Keratinocyte (primary cell): ENCODE measurements around the gene THOC2. TPM values are rescaled to one million over a fixed set of nuclear protein-coding genes. Genes with fewer than 3 reads are reported as not detected.
"Not testable (repeated sequence)": the region's sequence is repeated elsewhere in the genome, so short reads cannot be mapped to it uniquely, and the experiment has no call there.

ENCODE experiments used
- DNase-seq: peaks from one replicate; pipeline ENCODE4 v3.0.0-alpha.2; 2011; ENCODE audit warnings: low read depth, missing footprints, low spot score
- FAIRE-seq: peaks from 2 replicates; lab custom pipeline; 2011; peaks lifted over from hg19 to GRCh38; lab: Jason Lieb, UNC
- H2AFZ ChIP-seq: 2 replicates; pipeline ENCODE4 v1.6.0; 2012; ENCODE audit warnings: low read length, control low read depth, inconsistent platforms; ENCODE audit not compliant: control insufficient read depth
- H3K27ac ChIP-seq: 2 replicates; pipeline ENCODE4 v1.5.1; 2011; ENCODE audit warnings: low read length; ENCODE audit not compliant: control insufficient read depth, insufficient read depth
- H3K27me3 ChIP-seq: 3 replicates; pipeline ENCODE4 v1.6.0; 2011; ENCODE audit warnings: low read length; ENCODE audit not compliant: control insufficient read depth, insufficient read depth; ENCODE audit errors: extremely low read depth
- H3K36me3 ChIP-seq, 2 experiments: 2 replicates in 1 of 2; 3 replicates in 1 of 2; pipeline ENCODE4 v1.5.1; 2011; ENCODE audit warnings: low read length in 2 of 2, mild to moderate bottlenecking in 1 of 2; ENCODE audit not compliant: control insufficient read depth in 2 of 2, insufficient read depth in 2 of 2; ENCODE audit errors: extremely low read depth in 1 of 2
- H3K4me1 ChIP-seq: 3 replicates; pipeline ENCODE4 v1.5.1; 2011; ENCODE audit warnings: low read length; ENCODE audit not compliant: control insufficient read depth, insufficient read depth; ENCODE audit errors: extremely low read depth
- H3K4me2 ChIP-seq: 3 replicates; pipeline ENCODE4 v1.6.0; 2011; ENCODE audit warnings: low read depth, low read length; ENCODE audit not compliant: control insufficient read depth, insufficient read depth; ENCODE audit errors: extremely low read depth
- H3K4me3 ChIP-seq, 3 experiments: fragments of 200-600 bp in 1 of 3; sonication (generic) in 1 of 3; 2 replicates in 2 of 3; 3 replicates in 1 of 3; pipeline ENCODE4 v1.5.1; 2011 to 2016; ENCODE audit warnings: low read length in 3 of 3, mild to moderate bottlenecking in 3 of 3, control low read depth in 2 of 3, inconsistent platforms in 1 of 3, low read depth in 1 of 3, mixed read lengths in 1 of 3, mixed run types in 1 of 3, moderate library complexity in 1 of 3; ENCODE audit not compliant: control insufficient read depth in 2 of 3, insufficient read depth in 2 of 3; ENCODE audit errors: extremely low read depth in 1 of 3
- H3K79me2 ChIP-seq: 2 replicates; pipeline ENCODE4 v1.6.0; 2012; ENCODE audit warnings: low read length; ENCODE audit not compliant: control insufficient read depth, insufficient read depth
- H3K9ac ChIP-seq: 3 replicates; pipeline ENCODE4 v1.6.0; 2011; ENCODE audit warnings: low read length; ENCODE audit not compliant: control insufficient read depth, insufficient read depth; ENCODE audit errors: extremely low read depth
- H3K9me1 ChIP-seq: 3 replicates; pipeline ENCODE4 v1.6.0; 2011; ENCODE audit warnings: low read length; ENCODE audit not compliant: control insufficient read depth, insufficient read depth; ENCODE audit errors: extremely low read depth
- H3K9me3 ChIP-seq: 2 replicates; pipeline ENCODE4 v1.5.1; 2012; ENCODE audit warnings: low read depth, low read length; ENCODE audit not compliant: control insufficient read depth
- H4K20me1 ChIP-seq: 3 replicates; pipeline ENCODE4 v1.6.0; 2011; ENCODE audit warnings: low read length; ENCODE audit not compliant: control insufficient read depth, insufficient read depth; ENCODE audit errors: extremely low read depth
- CTCF ChIP-seq, 3 experiments: IDR thresholded peaks in 1 of 3; conservative IDR thresholded peaks in 1 of 3; optimal IDR thresholded peaks in 1 of 3; 2 replicates in 2 of 3; 3 replicates in 1 of 3; pipeline versions ENCODE3 to v1.5.1; 2011; ENCODE audit warnings: low read length in 3 of 3, mild to moderate bottlenecking in 3 of 3, moderate library complexity in 2 of 3, control low read depth in 1 of 3, inconsistent platforms in 1 of 3; ENCODE audit not compliant: insufficient read depth in 2 of 3; ENCODE audit errors: extremely low read depth in 1 of 3
- EZH2 ChIP-seq: IDR thresholded peaks from one replicate; pipeline ENCODE4 v1.6.1; 2012; ENCODE audit warnings: inconsistent platforms, mild to moderate bottlenecking, low read length, moderate library complexity
- dilution Hi-C: fragments of 300-500 bp; cut with MboI; formaldehyde crosslinking; loops from one replicate; pipeline ENCODE4 v1.7.0; 2020; ENCODE audit warnings: low sequenced_read_pairs; ENCODE audit not compliant: extremely low pct_ligation_motif_present
- polyA plus RNA-seq, 5 experiments: library from polyadenylated mRNA; depleted of rRNA in 3 of 5; stranded (reverse) in 3 of 5; stranded (forward) in 1 of 5; unstranded in 1 of 5; fragments of >200 nt; gene quantifications; 1 replicate in 1 of 5; 2 replicates in 3 of 5; 3 replicates in 1 of 5; pipeline versions ENCODE4 v1.2.1 to v1.2.3, GENCODE V29; 2011 to 2012; ENCODE audit warnings: missing spikeins in 2 of 5, low read depth in 1 of 5, low replicate concordance in 1 of 5

The THOC2 gene
- polyA plus RNA-seq, 1 donor (not counting 4 experiments of a cell fraction or from before 2014, with no cell fraction given) = 61.1 TPM

GRCh38 chrX:123728554-123728953, 4.3 kb downstream of the THOC2 start:
- FAIRE-seq = no peak
- no peak overlapping the region for H3K27ac ChIP-seq
- peaks cover 2% of the 10 kb centered on the region for H3K4me1 ChIP-seq
- no peaks in the 10 kb centered on the region for H3K9me3 ChIP-seq
- dilution Hi-C loops = no loop called here
- peaks cover 91% of the 10 kb centered on the region for H3K79me2 ChIP-seq
- H4K20me1 ChIP-seq = no peaks in the 10 kb centered on the region
- H3K4me2 ChIP-seq = peak overlapping the region; percentile 34
- no peaks in the 10 kb centered on the region for H3K27me3 ChIP-seq
- no peak overlapping the region for H3K9ac ChIP-seq
- no peak overlapping the region for H3K4me3 ChIP-seq
- no peaks in the 10 kb centered on the region for H3K9me1 ChIP-seq
- no peak overlapping the region for H2AFZ ChIP-seq
- H3K36me3 ChIP-seq = no peaks in the 10 kb centered on the region
- no peak for DNase-seq
- TF ChIP-seq EZH2 (no peak), CTCF (optimal IDR thresholded peaks at IDR 0.05 in 1 of 3, IDR thresholded peaks at IDR 0.05 in 1 of 3, conservative IDR thresholded peaks at IDR 0.05 in 1 of 3; ENCODE audit: extremely low read depth in 1 of 3, insufficient read depth in 2 of 3, low read length in 3 of 3) (no peak)

- no peak overlapping the region for H3K4me3 ChIP-seq
- no peak overlapping the region for H3K27ac ChIP-seq
- no peak overlapping the region for H3K9ac ChIP-seq
- no peaks in the 10 kb centered on the region for H3K27me3 ChIP-seq
- H3K4me1 ChIP-seq = peaks cover 2% of the 10 kb centered on the region
- no peak overlapping the region for H2AFZ ChIP-seq
- H3K9me1 ChIP-seq = no peaks in the 10 kb centered on the region
- DNase-seq = no peak
- H3K79me2 ChIP-seq = peaks cover 96% of the 10 kb centered on the region
- no peaks in the 10 kb centered on the region for H3K9me3 ChIP-seq
- H3K4me2 ChIP-seq = peak overlapping the region; percentile 34
- no peaks in the 10 kb centered on the region for H3K36me3 ChIP-seq
- H4K20me1 ChIP-seq = no peaks in the 10 kb centered on the region
- dilution Hi-C loops = no loop called here
- FAIRE-seq = no peak
- TF ChIP-seq EZH2 (no peak), CTCF (optimal IDR thresholded peaks at IDR 0.05 in 1 of 3, IDR thresholded peaks at IDR 0.05 in 1 of 3, conservative IDR thresholded peaks at IDR 0.05 in 1 of 3; ENCODE audit: extremely low read depth in 1 of 3, insufficient read depth in 2 of 3, low read length in 3 of 3) (no peak)
Observed at GRCh38 chrX:123728016-123728415, 4.8 kb downstream of the THOC2 start.

- H3K4me2 ChIP-seq, dilution Hi-C loops, H3K27me3 ChIP-seq, H2AFZ ChIP-seq, H3K9me3 ChIP-seq, H3K9me1 ChIP-seq, H3K4me1 ChIP-seq, DNase-seq, H3K36me3 ChIP-seq, H4K20me1 ChIP-seq, H3K9ac ChIP-seq, H3K4me3 ChIP-seq, FAIRE-seq, H3K27ac ChIP-seq: not testable (repeated sequence)
- H3K79me2 ChIP-seq = peaks cover 95% of the 10 kb centered on the region
Observed at GRCh38 chrX:123722193-123722592, 10.7 kb downstream of the THOC2 start.
